Measurements from ENCODE around the gene FAM219A.

FAM219A gene

GRCh38 chr9:34396276-34397214 lies 61.8 kb downstream of the FAM219A start:
- ChIA-PET CTCF (no interaction called here), POLR2A (no interaction called here)
- DNase-seq (ENCODE audit: extremely low spot score) = no peak
- TF ChIP-seq ZNF384 (IDR thresholded peaks at IDR 0.05) (no peak), BHLHE40 (IDR thresholded peaks at IDR 0.05; ENCODE audit: borderline replicate concordance) (no peak), HDGF (IDR thresholded peaks at IDR 0.05; ENCODE audit: borderline replicate concordance) (no peak), PKNOX1 (IDR thresholded peaks at IDR 0.05) (no peak), FOXM1 (IDR thresholded peaks at IDR 0.05; ENCODE audit: borderline replicate concordance) (no peak), FOXK2 (IDR thresholded peaks at IDR 0.05) (no peak), L3MBTL2 (conservative IDR thresholded peaks at IDR 0.05) (no peak), FOXA1 (IDR thresholded peaks at IDR 0.05) (no peak), ARNT (IDR thresholded peaks at IDR 0.05) (no peak), LEF1 (IDR thresholded peaks at IDR 0.05; ENCODE audit: borderline replicate concordance) (no peak), CTBP1 (IDR thresholded peaks at IDR 0.05; ENCODE audit: borderline replicate concordance) (no peak), TARDBP (IDR thresholded peaks at IDR 0.05) (no peak), ELF4 (IDR thresholded peaks at IDR 0.05) (no peak), SP1 (IDR thresholded peaks at IDR 0.05) (no peak), NFRKB (IDR thresholded peaks at IDR 0.05) (no peak)

GRCh38 chr9:34392511-34392910 lies 65.9 kb downstream of the FAM219A start:
- ChIA-PET POLR2A (no interaction called here), CTCF (interaction anchor here (2.2 kb wide), 1 partner anchor 12 kb away, joined by 14 read pairs; no protein-coding TSS in a partner anchor)
- DNase-seq (ENCODE audit: extremely low spot score) = no peak
- TF ChIP-seq ELF4 (IDR thresholded peaks at IDR 0.05) = no peak
- TF ChIP-seq NFRKB (IDR thresholded peaks at IDR 0.05) = no peak
- no peak for TF ChIP-seq BHLHE40 (IDR thresholded peaks at IDR 0.05; ENCODE audit: borderline replicate concordance)
- TF ChIP-seq HDGF (IDR thresholded peaks at IDR 0.05; ENCODE audit: borderline replicate concordance) = no peak
- no peak for TF ChIP-seq PKNOX1 (IDR thresholded peaks at IDR 0.05)
- TF ChIP-seq LEF1 (IDR thresholded peaks at IDR 0.05; ENCODE audit: borderline replicate concordance) = no peak
- no peak for TF ChIP-seq SUZ12 (IDR thresholded peaks at IDR 0.05)

- ChIA-PET POLR2A (no interaction called here), CTCF (no interaction called here)
- DNase-seq (ENCODE audit: extremely low spot score) = no peak
- no peak for TF ChIP-seq FOXM1 (IDR thresholded peaks at IDR 0.05; ENCODE audit: borderline replicate concordance)
- no peak for TF ChIP-seq NFRKB (IDR thresholded peaks at IDR 0.05)
- TF ChIP-seq BHLHE40 (IDR thresholded peaks at IDR 0.05; ENCODE audit: borderline replicate concordance) = no peak
- TF ChIP-seq L3MBTL2 (conservative IDR thresholded peaks at IDR 0.05) = no peak
- no peak for TF ChIP-seq PKNOX1 (IDR thresholded peaks at IDR 0.05)
- no peak for TF ChIP-seq ZNF384 (IDR thresholded peaks at IDR 0.05)
- TF ChIP-seq ELF4 (IDR thresholded peaks at IDR 0.05) = no peak
- no peak for TF ChIP-seq LEF1 (IDR thresholded peaks at IDR 0.05; ENCODE audit: borderline replicate concordance)
- no peak for TF ChIP-seq FOXA1 (IDR thresholded peaks at IDR 0.05)
Observed at GRCh38 chr9:34387239-34387638, 71.1 kb downstream of the FAM219A start.

GRCh38 chr9:34386656-34387055 lies 71.7 kb downstream of the FAM219A start:
- ChIA-PET CTCF (interaction anchor here (0.6 to 1.1 kb wide), 2 partner anchors 17 to 113 kb away, joined by 3 to 4 read pairs; no protein-coding TSS in a partner anchor), POLR2A (no interaction called here)
- no peak for DNase-seq (ENCODE audit: extremely low spot score)

More at GRCh38 chr9:34386656-34387055, 71.7 kb downstream of the FAM219A start:
- TF ChIP-seq LEF1 (IDR thresholded peaks at IDR 0.05; ENCODE audit: borderline replicate concordance) = no peak
- TF ChIP-seq L3MBTL2 (conservative IDR thresholded peaks at IDR 0.05) = no peak
- no peak for TF ChIP-seq FOXM1 (IDR thresholded peaks at IDR 0.05; ENCODE audit: borderline replicate concordance)
- no peak for TF ChIP-seq ARNT (IDR thresholded peaks at IDR 0.05)
- no peak for TF ChIP-seq TARDBP (IDR thresholded peaks at IDR 0.05)
- no peak for TF ChIP-seq SP1 (IDR thresholded peaks at IDR 0.05)
- no peak for TF ChIP-seq NFRKB (IDR thresholded peaks at IDR 0.05)
- no peak for TF ChIP-seq SUZ12 (IDR thresholded peaks at IDR 0.05)
- no peak for TF ChIP-seq FOXK2 (IDR thresholded peaks at IDR 0.05)
- no peak for TF ChIP-seq ELF4 (IDR thresholded peaks at IDR 0.05)
- no peak for TF ChIP-seq BHLHE40 (IDR thresholded peaks at IDR 0.05; ENCODE audit: borderline replicate concordance)
- TF ChIP-seq FOXA1 (IDR thresholded peaks at IDR 0.05) = no peak
- TF ChIP-seq PKNOX1 (IDR thresholded peaks at IDR 0.05) = no peak
- TF ChIP-seq CTBP1 (IDR thresholded peaks at IDR 0.05; ENCODE audit: borderline replicate concordance) = no peak
- no peak for TF ChIP-seq HDGF (IDR thresholded peaks at IDR 0.05; ENCODE audit: borderline replicate concordance)
- no peak for TF ChIP-seq ZNF384 (IDR thresholded peaks at IDR 0.05)
